Gastrocnemius medialis (tissue), 4 donors: ENCODE data around the gene SLC46A3.

Experiments
- POLR2A ChIP-seq, 2 donors: fragments of 450-650 bp; IDR thresholded peaks; one replicate each; pipeline ENCODE4 v1.6.1; 2017; ENCODE audit warnings: antibody characterized with exemption in 2 of 2, mild to moderate bottlenecking in 2 of 2, moderate library complexity in 2 of 2
- TF ChIP-seq, protein P1 (sequence below), 5 experiments: fragments of 450-650 bp in 3 of 5; fragments of 200-600 bp in 2 of 5; sonication (generic) in 2 of 5; IDR thresholded peaks in 4 of 5; conservative IDR thresholded peaks in 1 of 5; 1 replicate in 4 of 5; 2 replicates in 1 of 5; pipeline ENCODE4 v1.5.1; 2016 to 2019; ENCODE audit warnings: antibody characterized with exemption in 5 of 5, mild to moderate bottlenecking in 3 of 5, moderate library complexity in 3 of 5

- no peak for TF ChIP-seq POLR2A (IDR thresholded peaks at IDR 0.05)
- TF ChIP-seq, protein P1, sequence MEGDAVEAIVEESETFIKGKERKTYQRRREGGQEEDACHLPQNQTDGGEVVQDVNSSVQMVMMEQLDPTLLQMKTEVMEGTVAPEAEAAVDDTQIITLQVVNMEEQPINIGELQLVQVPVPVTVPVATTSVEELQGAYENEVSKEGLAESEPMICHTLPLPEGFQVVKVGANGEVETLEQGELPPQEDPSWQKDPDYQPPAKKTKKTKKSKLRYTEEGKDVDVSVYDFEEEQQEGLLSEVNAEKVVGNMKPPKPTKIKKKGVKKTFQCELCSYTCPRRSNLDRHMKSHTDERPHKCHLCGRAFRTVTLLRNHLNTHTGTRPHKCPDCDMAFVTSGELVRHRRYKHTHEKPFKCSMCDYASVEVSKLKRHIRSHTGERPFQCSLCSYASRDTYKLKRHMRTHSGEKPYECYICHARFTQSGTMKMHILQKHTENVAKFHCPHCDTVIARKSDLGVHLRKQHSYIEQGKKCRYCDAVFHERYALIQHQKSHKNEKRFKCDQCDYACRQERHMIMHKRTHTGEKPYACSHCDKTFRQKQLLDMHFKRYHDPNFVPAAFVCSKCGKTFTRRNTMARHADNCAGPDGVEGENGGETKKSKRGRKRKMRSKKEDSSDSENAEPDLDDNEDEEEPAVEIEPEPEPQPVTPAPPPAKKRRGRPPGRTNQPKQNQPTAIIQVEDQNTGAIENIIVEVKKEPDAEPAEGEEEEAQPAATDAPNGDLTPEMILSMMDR (IDR thresholded peaks at IDR 0.05 in 4 of 5, conservative IDR thresholded peaks at IDR 0.05 in 1 of 5), result no peak
Measured at GRCh38 chr13:28666897-28667488, 51.8 kb downstream of the SLC46A3 start.
